ENCODE results near the gene TSPAN14. TPM values are rescaled to one million over a fixed set of nuclear protein-coding genes. Genes with fewer than 3 reads are reported as not detected.

The TSPAN14 gene
- total and polyA plus RNA-seq, 2 of the 8 experiments (the other 6 are each of a cell fraction or from before 2014, with no cell fraction given) = 47.4 to 57.8 TPM

DNA sequence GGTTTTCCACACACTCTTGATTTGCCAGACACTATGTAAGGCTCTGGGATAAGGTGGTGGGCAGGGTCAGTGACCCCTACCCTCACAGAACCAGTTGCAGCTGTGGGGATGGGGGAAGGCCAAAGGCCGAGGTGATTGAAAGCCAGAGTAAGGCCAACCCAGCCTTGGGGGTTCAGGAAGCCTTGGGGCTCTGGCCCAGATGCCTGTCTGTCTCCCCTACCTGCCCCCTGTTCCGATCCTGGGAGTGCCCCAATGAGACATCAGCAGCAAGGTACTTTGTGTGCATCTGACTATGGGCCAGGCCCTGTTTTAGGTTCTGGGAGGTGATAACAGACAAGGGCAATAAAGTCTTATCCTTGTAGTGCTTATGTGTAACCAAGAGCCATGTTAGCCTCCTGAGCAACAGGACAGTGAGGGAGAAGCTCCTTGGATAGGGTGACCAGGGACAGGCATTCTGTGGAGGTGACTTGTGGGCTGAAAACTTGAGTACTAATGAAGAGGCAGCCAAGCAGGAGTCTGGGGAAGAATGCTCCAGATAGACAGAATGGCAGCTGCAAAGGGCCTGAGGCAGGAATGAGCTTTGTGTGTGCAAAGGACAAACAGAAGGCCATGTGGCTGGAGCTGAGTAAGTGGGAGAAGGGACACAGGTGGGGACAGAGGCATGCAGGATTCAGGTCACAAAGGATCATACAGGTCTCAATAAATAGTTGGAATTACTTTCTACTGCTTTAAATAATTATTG is 35.4 kb downstream of the TSPAN14 start:
- H4K5ac ChIP-seq (ENCODE audit: insufficient read length, low read depth, low read length) = no peak overlapping the region
- CTCF ChIA-PET (ENCODE audit: partially characterized antibody) = interaction anchor here (0.7 to 6.3 kb wide), 6 partner anchors 8 to 166 kb away, joined by 3 to 66 read pairs (median 6); no protein-coding TSS in a partner anchor

More for the DNA sequence above, 35.4 kb downstream of the TSPAN14 start:
- H3K23me2 ChIP-seq (ENCODE audit: low read depth, low read length) = no peaks in the 10 kb centered on the region
- no peak overlapping the region for H3K4me2 ChIP-seq (ENCODE audit: insufficient read depth in 1 of 2, low read depth in 2 of 2, low read length in 2 of 2)
- H3K4me3 ChIP-seq (ENCODE audit: extremely low read depth in 1 of 4, insufficient read depth in 2 of 4, low read depth in 3 of 4, low read length in 4 of 4) = no peak overlapping the region
- no peak overlapping the region for H3K27ac ChIP-seq (ENCODE audit: low read depth, low read length)
- DNase-seq (ENCODE audit: low read depth in 1 of 2, low spot score in 2 of 2) = no peak
- H3K56ac ChIP-seq (replicated peaks; ENCODE audit: insufficient read length, low read depth, low read length) = no peak overlapping the region
- peaks cover 0 to 15% (median 2%) of the 10 kb centered on the region in 4 experiments; a peak in 4 of 8 replicates for H3K36me3 ChIP-seq (ENCODE audit: control insufficient read depth in 2 of 4, insufficient read depth in 4 of 4, low read length in 3 of 4)
- H3K9ac ChIP-seq (replicated peaks in 1 of 4; ENCODE audit: extremely low read depth in 1 of 4, low read depth in 3 of 4, low read length in 3 of 4) = no peak overlapping the region
- H3K79me2 ChIP-seq (ENCODE audit: control insufficient read depth in 1 of 2, insufficient read depth in 2 of 2, low read length in 2 of 2) = peaks cover 9 to 79% of the 10 kb centered on the region in 2 experiments; a peak in 3 of 4 replicates
- H4K20me1 ChIP-seq (replicated peaks in 1 of 2; ENCODE audit: control insufficient read depth in 1 of 2, insufficient read depth in 2 of 2, low read length in 2 of 2) = peaks cover 7 to 35% of the 10 kb centered on the region in 2 experiments
- no peaks in the 10 kb centered on the region for H3K27me3 ChIP-seq (replicated peaks in 1 of 4; ENCODE audit: control insufficient read depth in 3 of 4, extremely low read depth in 1 of 4, insufficient read depth in 3 of 4, low read length in 3 of 4)
- no peak overlapping the region; the same call in 1 of the 2 replicates for H2BK12ac ChIP-seq (ENCODE audit: low read depth, low read length)
- no peak overlapping the region for H3K18ac ChIP-seq (ENCODE audit: extremely low read depth, low read length)
- peaks cover 9 to 20% (median 15%) of the 10 kb centered on the region in 4 experiments for H3K4me1 ChIP-seq (replicated peaks in 1 of 4; ENCODE audit: control insufficient read depth in 3 of 4, insufficient read depth in 4 of 4, low read length in 3 of 4)
- POLR2A ChIA-PET (ENCODE audit: partially characterized antibody) = interaction anchor here (0.9 kb wide), 1 partner anchor 41 kb away, joined by 4 read pairs; no protein-coding TSS in a partner anchor
- no peak overlapping the region for H2BK20ac ChIP-seq (ENCODE audit: low read length)
- no peak overlapping the region for H2AK5ac ChIP-seq (ENCODE audit: low read depth, low read length)
- no peak for TF ChIP-seq SUZ12 (IDR thresholded peaks at IDR 0.05; ENCODE audit: low read length)
- TF ChIP-seq TAF1 (IDR thresholded peaks at IDR 0.05; ENCODE audit: low read depth, low read length) = no peak
- no peak for TF ChIP-seq SIRT6 (IDR thresholded peaks at IDR 0.05; ENCODE audit: low read length)
- TF ChIP-seq EGR1 (IDR thresholded peaks at IDR 0.05; ENCODE audit: borderline replicate concordance, low read depth, low read length) = no peak
- TF ChIP-seq TAF7 (optimal IDR thresholded peaks at IDR 0.05; ENCODE audit: borderline replicate concordance, low read depth, low read length) = no peak
- H4K8ac ChIP-seq (ENCODE audit: extremely low read depth, insufficient read depth, low read length) = no peak overlapping the region
- H3K23ac ChIP-seq (ENCODE audit: insufficient read length) = no peak overlapping the region
- no peak overlapping the region for H2BK15ac ChIP-seq (ENCODE audit: low read length)
- H4K91ac ChIP-seq (replicated peaks; ENCODE audit: insufficient read length, low read length) = no peak overlapping the region
- H2AFZ ChIP-seq (ENCODE audit: low read length) = no peak overlapping the region
- FAIRE-seq = no peak
- no peak overlapping the region for H2BK120ac ChIP-seq (replicated peaks; ENCODE audit: low read depth, low read length)
- no peak overlapping the region for H3K4ac ChIP-seq (replicated peaks; ENCODE audit: insufficient read length, low read depth, low read length)
- H3K9me3 ChIP-seq (ENCODE audit: insufficient read depth in 2 of 2, low read depth in 1 of 2, low read length in 1 of 2) = no peaks in the 10 kb centered on the region
- no peak overlapping the region for H3K14ac ChIP-seq (ENCODE audit: insufficient read length)
- WGBS, 2 experiments (ENCODE audit: extremely low coverage in 1 of 2, insufficient coverage in 1 of 2, insufficient read length in 1 of 2, insufficient replicate concordance in 2 of 2, low coverage in 1 of 2, low lambda C conversion rate in 2 of 2, missing lambda C conversion rate in 1 of 2) = 91% methylated on average over 2 of the region's 2 CpGs; no CpG with 5 or more reads in 1 of the 2 experiments
- no peak overlapping the region for H2BK5ac ChIP-seq (ENCODE audit: low read depth, low read length)
- H3K79me1 ChIP-seq (ENCODE audit: low read depth, low read length) = peaks cover 36% of the 10 kb centered on the region
